ENCODE measurements around the gene BNC1.

BNC1 gene

DNA sequence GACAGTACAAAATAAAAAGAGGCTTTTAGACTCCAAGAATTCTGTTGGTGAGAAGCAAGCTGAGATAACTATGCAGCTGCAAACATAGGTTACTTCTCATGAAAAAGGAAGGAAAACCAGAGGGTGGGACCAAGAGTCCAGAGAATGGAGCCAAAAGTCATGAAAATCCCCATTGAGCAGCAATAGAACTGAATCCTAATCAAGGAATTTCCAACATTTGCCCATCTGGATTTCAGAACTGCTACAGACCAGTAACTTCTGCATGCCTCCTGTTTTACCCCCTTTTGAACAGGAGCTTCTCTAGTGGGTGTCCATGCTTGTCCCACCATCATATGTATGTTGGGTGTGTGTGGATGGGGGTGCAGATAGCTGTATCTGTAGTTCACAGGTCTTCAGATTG is 33.6 kb upstream of the BNC1 start:
- DNase-seq (ENCODE audit: insufficient read length, low spot score) (no peak), FAIRE-seq (no peak)
- TF ChIP-seq POLR2A (IDR thresholded peaks at IDR 0.05; ENCODE audit: low read depth, low read length): no peak
- TF ChIP-seq PAX5 (IDR thresholded peaks at IDR 0.05; ENCODE audit: insufficient read depth, low read length, severe bottlenecking): no peak
- no peak for TF ChIP-seq SPI1 (IDR thresholded peaks at IDR 0.05; ENCODE audit: low read depth, low read length)

DNA sequence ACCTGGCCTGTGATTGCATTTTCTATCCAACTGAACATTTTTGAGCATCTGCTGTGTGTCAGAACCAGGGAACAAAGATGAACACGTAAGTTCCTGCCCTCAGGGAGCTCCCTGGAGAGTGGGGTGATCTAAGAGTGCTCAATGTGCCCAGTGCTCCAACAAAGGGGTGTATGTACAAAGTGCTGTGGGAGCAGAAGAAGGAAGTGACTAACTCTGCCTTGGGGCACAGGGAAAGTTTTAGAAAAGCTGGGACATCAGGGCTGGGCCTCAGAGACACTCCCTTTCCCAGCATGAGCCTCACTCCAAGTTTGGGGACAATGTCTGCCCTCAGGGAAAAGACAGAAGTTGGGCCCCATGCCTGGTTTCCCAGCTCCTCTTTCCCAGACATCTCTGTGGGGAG is 27.6 kb upstream of the BNC1 start:
- no peak for TF ChIP-seq PAX5 (IDR thresholded peaks at IDR 0.05; ENCODE audit: insufficient read depth, low read length, severe bottlenecking)
- no peak for TF ChIP-seq POU2F2 (IDR thresholded peaks at IDR 0.05; ENCODE audit: low read depth, low read length)
- no peak for TF ChIP-seq SPI1 (IDR thresholded peaks at IDR 0.05; ENCODE audit: low read depth, low read length)
- TF ChIP-seq TAF1 (IDR thresholded peaks at IDR 0.05; ENCODE audit: low read depth, low read length): no peak
- TF ChIP-seq POLR2AphosphoS5 (IDR thresholded peaks at IDR 0.05; ENCODE audit: low read depth, low read length): no peak
- no peak for DNase-seq (ENCODE audit: insufficient read length, low spot score)
- FAIRE-seq: no peak

DNA sequence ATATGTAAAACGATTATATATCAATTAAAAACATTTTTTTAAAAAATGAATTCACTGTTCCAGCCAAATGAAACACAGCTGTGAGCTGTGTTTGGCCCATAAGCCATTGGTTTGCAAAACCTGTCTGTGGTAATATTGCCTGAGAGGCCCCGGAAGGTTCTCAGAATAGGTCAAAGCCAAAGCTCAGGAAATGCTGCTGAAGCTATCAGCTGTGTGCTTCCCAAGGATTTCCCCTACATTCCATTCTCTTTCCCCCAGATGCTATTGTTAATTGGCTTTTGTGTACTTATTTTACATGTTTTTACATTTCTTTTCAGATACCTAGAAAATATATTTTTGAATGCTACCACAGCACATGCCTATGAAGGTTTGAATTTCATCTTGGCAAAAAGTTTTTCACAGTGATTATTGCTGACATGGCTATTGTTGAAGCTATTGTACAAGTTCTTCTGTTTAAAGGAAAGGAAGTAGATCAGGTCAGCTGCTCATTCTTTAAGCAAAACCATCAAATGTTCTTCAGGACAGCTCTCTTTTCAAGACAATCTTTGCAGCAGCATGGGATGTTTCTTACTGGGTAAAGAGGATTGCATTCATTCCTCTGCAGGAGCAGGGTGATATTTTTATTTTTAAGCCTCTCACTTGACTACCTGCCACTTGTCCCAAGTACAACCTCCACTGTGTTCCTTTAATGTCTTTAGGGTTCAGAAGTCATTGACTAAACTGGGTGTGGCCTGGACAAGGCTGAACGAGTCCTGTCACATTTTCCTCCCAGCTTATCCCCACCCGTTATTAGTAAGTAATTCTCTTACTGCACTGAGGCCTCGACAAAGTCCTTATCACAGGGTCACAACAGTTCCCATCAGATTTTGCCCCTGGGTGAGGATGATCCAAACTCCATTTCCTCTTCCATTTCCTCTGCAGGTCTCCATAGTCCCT is 26.3 kb upstream of the BNC1 start:
- FAIRE-seq (no peak), DNase-seq (ENCODE audit: insufficient read length, low spot score) (no peak)
- TF ChIP-seq POLR2A (IDR thresholded peaks at IDR 0.05; ENCODE audit: low read depth, low read length): no peak
- no peak for TF ChIP-seq POLR2AphosphoS5 (IDR thresholded peaks at IDR 0.05; ENCODE audit: low read depth, low read length)
- no peak for TF ChIP-seq SPI1 (IDR thresholded peaks at IDR 0.05; ENCODE audit: low read depth, low read length)
- TF ChIP-seq POU2F2 (IDR thresholded peaks at IDR 0.05; ENCODE audit: low read depth, low read length): no peak

DNA sequence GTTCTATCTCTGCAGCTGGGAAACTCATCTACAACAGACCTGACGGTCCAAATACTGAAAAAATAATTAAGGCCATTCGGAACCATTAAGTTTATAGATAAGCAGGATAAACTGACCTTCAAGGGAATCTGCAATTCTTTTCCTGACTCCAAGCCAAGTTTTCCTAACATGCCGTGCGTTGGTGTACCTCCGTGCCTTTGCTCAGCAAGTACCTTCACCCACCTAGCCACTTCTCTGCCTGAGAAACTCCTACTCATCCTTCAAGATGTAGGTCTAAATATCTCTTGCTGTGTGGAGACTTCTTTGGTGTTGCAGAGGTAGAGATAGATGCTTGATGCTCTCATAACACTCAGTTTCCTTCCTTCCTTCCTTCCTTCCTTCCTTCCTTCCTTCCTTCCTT is 24.2 kb upstream of the BNC1 start:
- FAIRE-seq (no peak), DNase-seq (ENCODE audit: insufficient read length, low spot score) (no peak)
- TF ChIP-seq SPI1 (IDR thresholded peaks at IDR 0.05; ENCODE audit: low read depth, low read length) (no peak), POLR2AphosphoS5 (IDR thresholded peaks at IDR 0.05; ENCODE audit: low read depth, low read length) (no peak), TAF1 (IDR thresholded peaks at IDR 0.05; ENCODE audit: low read depth, low read length) (no peak), POLR2A (IDR thresholded peaks at IDR 0.05; ENCODE audit: low read depth, low read length) (no peak), PAX5 (IDR thresholded peaks at IDR 0.05; ENCODE audit: insufficient read depth, low read length, severe bottlenecking) (no peak), POU2F2 (IDR thresholded peaks at IDR 0.05; ENCODE audit: low read depth, low read length) (no peak)

DNA sequence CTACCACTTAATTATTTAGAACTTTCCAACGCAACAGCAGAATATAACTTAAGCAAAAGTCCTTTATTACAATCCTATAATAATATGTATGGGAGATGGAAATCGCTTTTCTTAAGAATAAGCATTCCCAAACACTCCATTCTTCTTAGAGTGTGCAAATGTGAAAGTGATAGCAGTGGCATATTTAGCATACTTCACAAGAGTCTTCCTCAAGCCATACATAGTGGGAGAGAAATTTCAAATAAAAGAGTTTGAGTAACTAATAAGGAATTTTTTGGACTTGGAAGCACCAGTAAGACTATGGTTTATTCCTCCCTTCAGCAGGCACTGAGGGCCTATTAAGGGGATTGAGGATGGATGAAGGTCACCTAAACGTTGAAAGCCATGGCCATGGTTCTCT is 22.1 kb upstream of the BNC1 start:
- FAIRE-seq (no peak), DNase-seq (ENCODE audit: insufficient read length, low spot score) (no peak)
- no peak for TF ChIP-seq PAX5 (IDR thresholded peaks at IDR 0.05; ENCODE audit: insufficient read depth, low read length, severe bottlenecking)
- no peak for TF ChIP-seq TAF1 (IDR thresholded peaks at IDR 0.05; ENCODE audit: low read depth, low read length)
- no peak for TF ChIP-seq SPI1 (IDR thresholded peaks at IDR 0.05; ENCODE audit: low read depth, low read length)
- TF ChIP-seq POLR2A (IDR thresholded peaks at IDR 0.05; ENCODE audit: low read depth, low read length): no peak
- no peak for TF ChIP-seq POLR2AphosphoS5 (IDR thresholded peaks at IDR 0.05; ENCODE audit: low read depth, low read length)
- TF ChIP-seq POU2F2 (IDR thresholded peaks at IDR 0.05; ENCODE audit: low read depth, low read length): no peak

DNA sequence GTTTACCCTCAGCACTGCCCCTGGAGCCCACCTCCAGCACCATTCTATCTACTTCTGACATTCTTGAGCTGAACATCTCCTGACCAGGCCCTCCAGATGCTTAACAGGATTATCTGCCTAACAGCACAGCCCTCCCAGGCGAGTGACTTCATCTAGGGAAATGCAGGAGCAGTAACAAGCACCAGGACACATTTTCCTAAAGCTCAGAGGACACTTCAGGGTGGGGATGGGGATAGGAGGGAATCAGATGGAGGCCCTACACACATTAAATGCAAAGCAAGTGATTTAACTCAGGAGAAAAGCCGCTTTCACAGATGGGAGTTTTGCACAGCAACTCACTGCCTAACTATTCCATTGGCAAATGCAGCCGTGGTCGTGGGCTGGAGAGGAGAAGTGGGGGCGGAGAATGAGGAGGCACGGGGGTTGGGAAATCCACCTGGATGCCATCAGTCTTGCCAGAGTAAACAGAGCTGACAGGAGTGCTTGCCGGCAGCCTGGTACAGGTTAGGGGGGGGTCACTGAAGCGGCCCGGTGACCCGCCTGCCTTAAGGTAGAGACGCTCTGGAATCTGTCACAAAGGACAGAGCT is 21.3 kb upstream of the BNC1 start:
- FAIRE-seq: no peak
- DNase-seq (ENCODE audit: insufficient read length, low spot score): no peak
- TF ChIP-seq TAF1 (IDR thresholded peaks at IDR 0.05; ENCODE audit: low read depth, low read length): no peak
- TF ChIP-seq PAX5 (IDR thresholded peaks at IDR 0.05; ENCODE audit: insufficient read depth, low read length, severe bottlenecking): no peak
- no peak for TF ChIP-seq POU2F2 (IDR thresholded peaks at IDR 0.05; ENCODE audit: low read depth, low read length)
- TF ChIP-seq POLR2A (IDR thresholded peaks at IDR 0.05; ENCODE audit: low read depth, low read length): no peak
- no peak for TF ChIP-seq SPI1 (IDR thresholded peaks at IDR 0.05; ENCODE audit: low read depth, low read length)
- TF ChIP-seq POLR2AphosphoS5 (IDR thresholded peaks at IDR 0.05; ENCODE audit: low read depth, low read length): no peak

DNA sequence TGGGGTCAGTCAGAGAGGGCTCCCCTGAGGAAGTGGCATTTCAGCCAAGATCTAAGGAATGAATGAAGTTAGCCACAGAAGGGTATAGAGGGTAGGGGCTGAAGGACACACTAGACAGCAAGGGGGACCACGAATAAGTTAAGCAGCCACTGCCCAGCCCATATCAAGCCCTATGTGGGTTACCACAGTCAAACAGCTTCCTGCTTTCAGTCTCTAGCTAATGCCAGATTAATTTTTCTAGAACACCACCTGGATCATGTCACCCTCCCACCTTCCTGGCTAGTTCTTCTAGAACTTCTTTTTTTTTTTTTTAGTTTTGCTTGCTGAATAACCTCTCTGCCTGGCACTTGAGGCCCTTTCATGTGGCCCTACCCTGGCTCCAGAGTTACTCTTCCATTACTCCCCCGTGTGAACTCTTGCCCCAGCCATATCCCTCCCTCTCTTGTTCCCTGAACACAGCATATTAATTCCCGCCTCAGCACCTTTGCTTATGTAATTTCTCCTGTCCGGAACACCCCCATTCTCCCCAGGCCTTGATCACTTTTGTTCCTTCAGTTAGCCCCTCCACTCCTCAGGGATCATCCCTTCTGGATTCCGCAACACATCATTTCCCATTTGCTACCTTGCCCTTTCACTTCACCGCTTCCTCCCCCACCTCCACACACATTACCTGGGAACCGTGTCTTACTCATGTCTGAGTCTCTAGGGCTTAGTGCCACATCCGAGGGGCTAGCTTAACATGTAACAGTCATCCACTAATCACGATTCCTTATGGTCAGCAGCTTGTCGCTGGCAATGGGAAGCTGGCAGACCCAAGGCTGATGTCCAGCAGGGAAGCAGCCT is 20.6 kb upstream of the BNC1 start:
- no peak for DNase-seq (ENCODE audit: insufficient read length, low spot score)

DNA sequence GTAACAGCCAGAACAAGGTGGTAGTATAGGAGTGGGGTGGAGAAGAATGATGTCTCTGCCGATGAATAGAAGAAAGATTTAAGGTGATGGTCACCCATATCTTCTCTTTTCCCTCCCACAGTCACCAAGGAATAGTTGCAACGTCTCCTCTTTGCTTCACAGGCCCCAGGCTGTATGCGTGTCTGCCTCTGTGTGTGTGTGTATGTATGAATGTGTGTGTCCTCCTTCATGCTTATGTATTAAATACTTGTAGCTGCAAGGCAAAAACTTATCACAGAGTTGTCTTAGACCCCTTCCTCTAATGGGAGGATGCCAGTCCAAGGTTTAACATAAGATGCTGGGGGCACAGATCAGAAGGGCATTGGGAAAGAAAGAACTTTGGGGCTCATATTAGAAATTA is 19.1 kb upstream of the BNC1 start:
- FAIRE-seq: no peak
- no peak for DNase-seq (ENCODE audit: insufficient read length, low spot score)
- TF ChIP-seq TAF1 (IDR thresholded peaks at IDR 0.05; ENCODE audit: low read depth, low read length) (no peak), PAX5 (IDR thresholded peaks at IDR 0.05; ENCODE audit: insufficient read depth, low read length, severe bottlenecking) (no peak), POLR2A (IDR thresholded peaks at IDR 0.05; ENCODE audit: low read depth, low read length) (no peak), POLR2AphosphoS5 (IDR thresholded peaks at IDR 0.05; ENCODE audit: low read depth, low read length) (no peak), SPI1 (IDR thresholded peaks at IDR 0.05; ENCODE audit: low read depth, low read length) (no peak)

More for the DNA sequence above, 20.6 kb upstream of the BNC1 start:
- no peak for TF ChIP-seq POU2F2 (IDR thresholded peaks at IDR 0.05; ENCODE audit: low read depth, low read length)
- TF ChIP-seq SPI1 (IDR thresholded peaks at IDR 0.05; ENCODE audit: low read depth, low read length): no peak
- no peak for TF ChIP-seq POLR2AphosphoS5 (IDR thresholded peaks at IDR 0.05; ENCODE audit: low read depth, low read length)
- TF ChIP-seq POLR2A (IDR thresholded peaks at IDR 0.05; ENCODE audit: low read depth, low read length): no peak
- TF ChIP-seq TAF1 (IDR thresholded peaks at IDR 0.05; ENCODE audit: low read depth, low read length): no peak
- no peak for TF ChIP-seq PAX5 (IDR thresholded peaks at IDR 0.05; ENCODE audit: insufficient read depth, low read length, severe bottlenecking)
- FAIRE-seq: no peak

DNA sequence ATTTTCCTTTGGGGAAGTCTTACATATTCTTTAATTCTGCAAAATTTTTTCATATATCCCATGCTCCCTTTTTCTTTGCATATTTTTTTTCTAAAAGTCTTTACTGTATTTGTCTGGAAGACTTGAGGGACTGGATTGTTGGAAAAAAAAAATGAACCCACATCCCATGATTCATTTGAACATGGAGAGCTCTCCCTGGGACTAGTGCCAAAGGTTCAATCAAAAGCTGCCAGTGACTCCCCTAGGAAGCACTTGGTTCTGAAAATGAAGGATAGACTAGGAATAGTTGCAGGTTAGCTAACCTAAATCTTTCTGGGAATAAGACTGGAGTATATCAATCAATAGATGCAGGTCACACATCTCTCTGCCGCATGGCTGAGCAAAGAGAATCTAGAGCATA is 16.4 kb upstream of the BNC1 start:
- no peak for TF ChIP-seq TAF1 (IDR thresholded peaks at IDR 0.05; ENCODE audit: low read depth, low read length)
- FAIRE-seq: no peak
- DNase-seq (ENCODE audit: insufficient read length, low spot score): no peak
